RWPE2 (cell line): ENCODE results near the gene RIC3.
"Not testable (repeated sequence)": the region's sequence is repeated elsewhere in the genome, so short reads cannot be mapped to it uniquely, and the experiment has no call there.

Experiments
- ATAC-seq: fragments of 200-7000 bp; cut with Tn5 transposase; 3 replicates; pipeline ENCODE4 v1.9.1; 2021; ENCODE audit warnings: low read depth
- DNase-seq: peaks from one replicate; pipeline ENCODE4 v3.0.0-alpha.2; 2020; ENCODE audit warnings: low spot score
- H3K27ac ChIP-seq: fragments of 450-650 bp; 2 replicates; pipeline ENCODE4 v1.5.1; 2017; ENCODE audit warnings: mild to moderate bottlenecking; ENCODE audit not compliant: poor library complexity, severe bottlenecking
- H3K27me3 ChIP-seq: fragments of 250-450 bp; sonication (Bioruptor Pico); 2 replicates; pipeline ENCODE4 v1.5.1; 2021; ENCODE audit warnings: mild to moderate bottlenecking, moderate library complexity; ENCODE audit not compliant: insufficient read depth, poor library complexity, severe bottlenecking
- H3K36me3 ChIP-seq: fragments of 250-450 bp; sonication (Bioruptor Pico); 2 replicates; pipeline ENCODE4 v1.5.1; 2020; ENCODE audit warnings: low read depth, mild to moderate bottlenecking, moderate library complexity
- H3K4me1 ChIP-seq: fragments of 250-450 bp; sonication (Bioruptor Pico); 2 replicates; pipeline ENCODE4 v1.5.1; 2021; ENCODE audit warnings: mild to moderate bottlenecking, moderate library complexity; ENCODE audit not compliant: insufficient read depth, poor library complexity, severe bottlenecking
- H3K4me3 ChIP-seq: fragments of 250-450 bp; sonication (Bioruptor Pico); 2 replicates; pipeline ENCODE4 v1.5.1; 2021; ENCODE audit warnings: mild to moderate bottlenecking, moderate library complexity; ENCODE audit not compliant: severe bottlenecking
- H3K9me3 ChIP-seq: fragments of 250-450 bp; sonication (Bioruptor Pico); 2 replicates; pipeline ENCODE4 v1.5.1; 2021; ENCODE audit warnings: mild to moderate bottlenecking, moderate library complexity; ENCODE audit not compliant: severe bottlenecking
- CTCF ChIP-seq: fragments of 450-650 bp; IDR thresholded peaks from one replicate; pipeline ENCODE4 v1.5.1; 2017; ENCODE audit warnings: mild to moderate bottlenecking, moderate library complexity; ENCODE audit not compliant: poor library complexity, severe bottlenecking

The RIC3 gene

GRCh38 chr11:8178297-8178696 lies 9.5 kb upstream of the RIC3 start:
- DNase-seq (no peak), ATAC-seq (no peak)
- H3K4me1 ChIP-seq, result no peaks in the 10 kb centered on the region
- TF ChIP-seq CTCF, result no peak
- no peaks in the 10 kb centered on the region for H3K9me3 ChIP-seq
- H3K4me3 ChIP-seq, result no peak overlapping the region
- H3K36me3 ChIP-seq, result no peaks in the 10 kb centered on the region
- H3K27ac ChIP-seq, result no peak overlapping the region
- no peaks in the 10 kb centered on the region for H3K27me3 ChIP-seq

DNA sequence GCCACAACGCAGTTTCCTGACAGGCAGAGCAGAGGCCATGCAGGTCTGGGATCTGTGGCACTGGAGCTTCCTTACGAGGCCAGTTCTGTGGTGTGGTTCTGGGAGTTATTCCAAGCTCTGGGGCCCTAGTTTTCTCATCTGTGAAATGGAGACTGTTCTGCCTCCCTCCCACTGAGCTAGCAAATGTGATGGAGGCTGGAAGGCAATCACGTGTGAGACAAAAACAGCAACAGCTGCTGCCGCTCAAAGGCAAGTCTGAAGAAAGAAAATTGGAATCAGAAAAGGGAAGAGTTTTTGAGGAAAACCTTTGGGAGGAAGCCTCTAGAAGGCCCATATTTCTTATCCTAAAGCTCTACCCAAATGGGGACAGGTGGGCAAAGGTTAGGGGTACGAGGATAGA lies 8.3 kb upstream of the RIC3 start:
- DNase-seq (no peak), ATAC-seq (no peak)
- no peaks in the 10 kb centered on the region for H3K36me3 ChIP-seq
- no peaks in the 10 kb centered on the region for H3K27me3 ChIP-seq
- no peak for TF ChIP-seq CTCF
- no peaks in the 10 kb centered on the region for H3K4me1 ChIP-seq
- H3K9me3 ChIP-seq, result no peaks in the 10 kb centered on the region
- no peak overlapping the region for H3K4me3 ChIP-seq
- H3K27ac ChIP-seq, result no peak overlapping the region

DNA sequence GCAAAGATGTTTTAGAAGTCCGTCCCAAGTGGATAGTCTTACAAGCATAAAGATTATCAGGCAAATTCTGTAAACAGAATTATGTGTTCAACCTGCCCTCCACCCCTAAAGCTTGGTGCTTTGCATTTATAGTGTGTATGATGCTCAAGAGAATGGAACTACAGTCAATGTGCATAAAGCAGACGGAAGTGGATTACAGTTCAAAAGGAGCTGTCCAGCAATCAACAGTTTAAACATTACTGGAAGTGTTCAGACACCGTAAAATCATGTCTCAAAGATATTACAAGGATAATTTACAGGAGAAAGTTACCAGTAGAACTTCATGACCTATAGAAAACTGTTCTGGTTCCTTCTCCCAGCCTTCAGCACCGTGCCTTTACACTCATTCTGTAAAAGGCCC lies 1.0 kb downstream of the RIC3 start:
- no peak for ATAC-seq
- Histone ChIP-seq H3K4me3 (no peak overlapping the region), H3K27me3 (peaks cover 35% of the 10 kb centered on the region), H3K9me3 (no peaks in the 10 kb centered on the region), H3K36me3 (no peaks in the 10 kb centered on the region), H3K4me1 (no peaks in the 10 kb centered on the region), H3K27ac (no peak overlapping the region)
- no peak for TF ChIP-seq CTCF
- DNase-seq, result no peak

GRCh38 chr11:8164746-8165145 lies 4.1 kb downstream of the RIC3 start:
- no peaks in the 10 kb centered on the region for H3K9me3 ChIP-seq
- no peaks in the 10 kb centered on the region for H3K36me3 ChIP-seq
- no peak for ATAC-seq
- H3K4me1 ChIP-seq, result no peaks in the 10 kb centered on the region
- peaks cover 26% of the 10 kb centered on the region for H3K27me3 ChIP-seq
- no peak for TF ChIP-seq CTCF
- no peak overlapping the region for H3K27ac ChIP-seq
- no peak for DNase-seq
- no peak overlapping the region for H3K4me3 ChIP-seq

DNA sequence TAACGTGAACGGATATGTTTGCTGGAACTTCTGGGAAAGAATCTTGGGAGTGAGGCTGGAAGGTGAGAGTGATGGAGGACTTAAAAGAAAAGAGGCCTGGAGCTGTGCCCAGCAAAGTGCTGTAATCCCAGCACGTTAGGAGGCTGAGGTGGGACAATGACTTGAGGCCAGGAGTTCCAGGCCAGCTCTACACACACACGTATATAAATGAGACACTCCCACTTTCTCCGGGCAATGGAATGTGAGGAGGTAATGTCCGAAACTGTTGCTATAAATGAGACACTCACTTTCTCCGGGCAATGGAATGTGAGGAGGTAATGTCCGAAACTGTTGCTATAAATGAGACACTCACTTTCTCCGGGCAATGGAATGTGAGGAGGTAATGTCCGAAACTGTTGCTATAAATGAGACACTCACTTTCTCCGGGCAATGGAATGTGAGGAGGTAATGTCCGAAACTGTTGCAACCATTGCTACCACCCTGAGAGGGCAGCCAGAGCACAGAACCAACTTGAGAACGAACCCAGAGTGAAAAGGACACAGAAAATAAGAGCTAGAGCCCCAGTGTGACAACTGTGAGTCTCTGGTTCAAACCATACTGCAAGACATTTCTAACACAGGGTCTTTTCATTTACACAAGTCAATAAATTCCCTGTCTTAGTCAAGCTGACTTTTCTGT lies 7.1 kb downstream of the RIC3 start:
- not testable (repeated sequence) for DNase-seq, ATAC-seq

More for the DNA sequence above, 7.1 kb downstream of the RIC3 start:
- not testable (repeated sequence) for H3K9me3 ChIP-seq, H3K27ac ChIP-seq, H3K36me3 ChIP-seq, H3K27me3 ChIP-seq, H3K4me1 ChIP-seq, H3K4me3 ChIP-seq
